ENCODE results near the gene CHST9. TPM values are rescaled to one million over a fixed set of nuclear protein-coding genes. Genes with fewer than 3 reads are reported as not detected.

CHST9 gene
- total and polyA plus RNA-seq, 9 donors, result 0.09 to 0.47 (median 0.33) TPM

DNA sequence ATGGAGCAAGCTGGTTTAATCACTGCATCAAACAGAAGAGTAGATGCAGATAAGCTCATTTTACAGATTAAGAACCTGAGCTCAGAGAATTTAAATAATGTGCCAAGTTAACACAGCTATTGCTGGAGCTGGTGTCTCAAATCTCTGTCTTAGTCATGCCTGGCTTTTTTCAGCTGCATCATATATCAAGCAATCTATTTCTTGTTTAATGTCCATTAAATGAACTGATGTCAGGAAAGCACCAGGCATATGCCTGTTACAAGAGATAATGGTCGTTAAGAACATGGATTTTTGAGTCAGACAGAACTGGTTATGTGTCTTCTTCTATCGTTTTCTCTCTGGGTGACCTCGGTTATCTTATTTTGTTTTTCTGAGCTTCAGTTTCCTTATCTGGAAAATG, 259.8 kb downstream of the CHST9 start:
- Histone ChIP-seq H3K4me1 (ENCODE audit: control insufficient read depth, insufficient read depth, low read length) (peaks cover 2% of the 10 kb centered on the region), H3K36me3 (ENCODE audit: control insufficient read depth, insufficient read depth, low read length) (no peaks in the 10 kb centered on the region), H3K9me3 (replicated peaks; ENCODE audit: control insufficient read depth, low read depth, low read length) (peaks cover 2% of the 10 kb centered on the region), H3K27me3 (ENCODE audit: control insufficient read depth, insufficient read depth, low read length) (no peaks in the 10 kb centered on the region), H3K27ac (ENCODE audit: low read length) (no peak overlapping the region), H3K4me3 (ENCODE audit: low read length) (no peak overlapping the region)
- WGBS (ENCODE audit: insufficient coverage), result no CpG with 5 or more reads among the region's 3 CpGs
- DNase-seq, result no peak

DNA sequence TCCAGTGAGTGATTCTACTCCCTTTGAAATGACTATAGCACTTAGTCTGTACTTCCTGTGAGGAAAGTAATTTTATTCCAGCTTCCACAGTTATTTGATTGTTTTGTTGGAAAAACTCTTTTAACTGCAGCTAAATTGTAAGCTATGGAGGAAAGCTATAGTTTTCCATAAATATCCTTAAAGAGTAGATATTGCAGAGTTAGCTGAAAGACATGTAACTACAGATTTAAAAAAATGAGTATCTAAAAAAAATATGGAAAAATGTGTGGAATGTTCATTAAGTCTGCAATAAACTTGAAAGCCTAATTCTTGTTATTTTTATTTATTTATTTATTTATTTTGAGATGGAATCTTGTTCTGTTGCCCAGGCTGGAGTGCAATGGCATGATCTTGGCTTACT, 262.8 kb downstream of the CHST9 start:
- H3K9me3 ChIP-seq (replicated peaks; ENCODE audit: control insufficient read depth, low read depth, low read length), result peaks cover 2% of the 10 kb centered on the region

DNA sequence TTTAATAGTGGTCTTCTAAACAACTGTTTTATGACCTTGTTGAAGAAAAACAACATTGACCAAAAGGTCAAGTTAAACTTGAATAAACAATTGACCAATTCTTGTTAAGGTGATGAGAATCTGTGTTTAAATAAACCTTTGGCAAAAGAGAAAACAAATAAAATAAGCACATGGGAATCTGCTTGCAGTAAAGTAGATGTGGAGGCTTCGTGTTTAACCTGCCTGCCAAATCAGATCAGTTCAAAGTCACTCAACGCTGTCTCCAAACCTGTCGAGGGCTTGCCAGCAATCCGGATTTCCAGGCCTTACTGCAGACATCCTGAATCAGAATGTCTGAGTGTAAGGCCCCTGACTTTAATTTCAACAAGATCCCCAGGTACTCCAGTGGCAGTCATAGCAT, 264.5 kb downstream of the CHST9 start:
- no peak for DNase-seq
- H3K4me1 ChIP-seq (ENCODE audit: control insufficient read depth, insufficient read depth, low read length), result peaks cover 2% of the 10 kb centered on the region
- 48% methylated on average over 3 of the region's 4 CpGs for WGBS (ENCODE audit: insufficient coverage)
- no peak overlapping the region for H3K27ac ChIP-seq (ENCODE audit: low read length)
- H3K27me3 ChIP-seq (ENCODE audit: control insufficient read depth, insufficient read depth, low read length), result no peaks in the 10 kb centered on the region
- H3K36me3 ChIP-seq (ENCODE audit: control insufficient read depth, insufficient read depth, low read length), result no peaks in the 10 kb centered on the region
- peaks cover 2% of the 10 kb centered on the region for H3K9me3 ChIP-seq (replicated peaks; ENCODE audit: control insufficient read depth, low read depth, low read length)
- no peak overlapping the region for H3K4me3 ChIP-seq (ENCODE audit: low read length)

More for the DNA sequence above, 262.8 kb downstream of the CHST9 start:
- Histone ChIP-seq H3K36me3 (ENCODE audit: control insufficient read depth, insufficient read depth, low read length) (no peaks in the 10 kb centered on the region), H3K4me1 (ENCODE audit: control insufficient read depth, insufficient read depth, low read length) (peaks cover 4% of the 10 kb centered on the region), H3K27ac (ENCODE audit: low read length) (no peak overlapping the region), H3K27me3 (ENCODE audit: control insufficient read depth, insufficient read depth, low read length) (no peaks in the 10 kb centered on the region), H3K4me3 (ENCODE audit: low read length) (no peak overlapping the region)
- no peak for DNase-seq

DNA sequence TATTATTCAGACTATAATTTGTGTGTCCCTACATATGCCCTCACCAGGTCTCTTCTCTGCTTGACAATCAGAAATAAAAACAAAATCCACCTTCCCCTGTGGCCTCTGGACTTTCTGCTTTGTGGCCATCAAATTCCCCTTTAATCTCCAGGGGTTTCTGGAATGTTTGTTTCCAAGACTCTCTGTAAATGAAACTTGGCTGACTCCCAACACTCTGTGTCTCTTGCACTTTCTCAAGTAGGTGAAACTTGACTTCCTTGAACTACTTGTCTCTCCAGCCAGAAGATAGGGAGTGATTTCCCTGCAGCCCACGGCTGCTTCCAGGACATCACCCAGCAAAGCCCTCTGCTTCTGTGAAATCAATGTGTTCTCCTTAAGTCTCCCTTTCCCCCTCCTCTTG, 265.5 kb downstream of the CHST9 start:
- Histone ChIP-seq H3K4me1 (ENCODE audit: control insufficient read depth, insufficient read depth, low read length) (peaks cover 2% of the 10 kb centered on the region), H3K27me3 (ENCODE audit: control insufficient read depth, insufficient read depth, low read length) (no peaks in the 10 kb centered on the region), H3K4me3 (ENCODE audit: low read length) (no peak overlapping the region), H3K36me3 (ENCODE audit: control insufficient read depth, insufficient read depth, low read length) (no peaks in the 10 kb centered on the region), H3K27ac (ENCODE audit: low read length) (peak overlapping the region; percentile 6), H3K9me3 (replicated peaks; ENCODE audit: control insufficient read depth, low read depth, low read length) (peaks cover 2% of the 10 kb centered on the region)
- 13% methylated on average over 1 of the region's 1 CpG for WGBS (ENCODE audit: insufficient coverage)
- DNase-seq, result peak; percentile 73

DNA sequence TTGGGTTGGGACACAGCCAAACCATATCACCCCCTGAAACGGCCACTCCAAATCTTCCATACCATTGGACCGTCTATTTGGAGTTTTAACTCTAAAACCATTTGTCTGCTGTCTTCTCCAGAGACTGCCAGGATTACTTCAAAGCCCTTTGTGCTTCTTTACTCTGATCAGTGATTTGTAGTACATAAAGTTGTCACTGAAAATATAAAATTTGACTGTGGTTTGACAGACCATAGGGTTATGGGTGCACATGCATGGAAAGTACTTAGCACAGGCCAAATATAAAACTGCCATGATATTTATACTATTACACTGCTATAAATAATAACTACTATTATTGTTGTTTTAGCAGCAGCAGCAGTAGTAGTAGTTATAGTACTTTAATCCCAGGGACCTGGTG, 265.9 kb downstream of the CHST9 start:
- no peaks in the 10 kb centered on the region for H3K36me3 ChIP-seq (ENCODE audit: control insufficient read depth, insufficient read depth, low read length)
- peaks cover 2% of the 10 kb centered on the region for H3K4me1 ChIP-seq (ENCODE audit: control insufficient read depth, insufficient read depth, low read length)
- peaks cover 2% of the 10 kb centered on the region for H3K9me3 ChIP-seq (replicated peaks; ENCODE audit: control insufficient read depth, low read depth, low read length)
- DNase-seq, result no peak
- peak overlapping the region; percentile 6 for H3K27ac ChIP-seq (ENCODE audit: low read length)
- H3K27me3 ChIP-seq (ENCODE audit: control insufficient read depth, insufficient read depth, low read length), result no peaks in the 10 kb centered on the region
- H3K4me3 ChIP-seq (ENCODE audit: low read length), result no peak overlapping the region
- no CpG with 5 or more reads among the region's 2 CpGs for WGBS (ENCODE audit: insufficient coverage)

DNA sequence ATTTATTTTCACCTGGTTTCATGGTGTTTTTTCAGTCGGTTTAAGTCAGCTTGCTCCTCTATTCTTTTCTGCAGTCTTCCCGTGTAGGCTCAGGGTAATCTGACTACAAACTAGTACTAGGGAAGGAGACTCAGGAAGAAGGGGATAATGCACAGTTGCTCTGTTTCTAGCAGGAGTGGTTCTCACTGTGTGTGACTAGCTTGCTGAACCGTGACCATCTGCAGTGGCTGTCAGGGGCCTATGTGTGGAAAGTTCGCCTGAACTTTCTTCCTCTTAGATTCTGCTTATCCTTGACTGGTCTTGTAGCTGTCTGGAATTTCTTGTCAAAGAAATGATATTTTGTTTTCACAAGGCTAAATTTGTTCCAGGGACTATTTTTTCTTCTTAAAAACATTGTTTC, 273.3 kb downstream of the CHST9 start:
- H3K27ac ChIP-seq (ENCODE audit: low read length), result no peak overlapping the region
- no peak overlapping the region for H3K4me3 ChIP-seq (ENCODE audit: low read length)
- no peaks in the 10 kb centered on the region for H3K36me3 ChIP-seq (ENCODE audit: control insufficient read depth, insufficient read depth, low read length)
- no peaks in the 10 kb centered on the region for H3K9me3 ChIP-seq (replicated peaks; ENCODE audit: control insufficient read depth, low read depth, low read length)
- DNase-seq, result no peak
- H3K4me1 ChIP-seq (ENCODE audit: control insufficient read depth, insufficient read depth, low read length), result no peaks in the 10 kb centered on the region
- 30% methylated on average over 2 of the region's 4 CpGs for WGBS (ENCODE audit: insufficient coverage)
- H3K27me3 ChIP-seq (ENCODE audit: control insufficient read depth, insufficient read depth, low read length), result no peaks in the 10 kb centered on the region

DNA sequence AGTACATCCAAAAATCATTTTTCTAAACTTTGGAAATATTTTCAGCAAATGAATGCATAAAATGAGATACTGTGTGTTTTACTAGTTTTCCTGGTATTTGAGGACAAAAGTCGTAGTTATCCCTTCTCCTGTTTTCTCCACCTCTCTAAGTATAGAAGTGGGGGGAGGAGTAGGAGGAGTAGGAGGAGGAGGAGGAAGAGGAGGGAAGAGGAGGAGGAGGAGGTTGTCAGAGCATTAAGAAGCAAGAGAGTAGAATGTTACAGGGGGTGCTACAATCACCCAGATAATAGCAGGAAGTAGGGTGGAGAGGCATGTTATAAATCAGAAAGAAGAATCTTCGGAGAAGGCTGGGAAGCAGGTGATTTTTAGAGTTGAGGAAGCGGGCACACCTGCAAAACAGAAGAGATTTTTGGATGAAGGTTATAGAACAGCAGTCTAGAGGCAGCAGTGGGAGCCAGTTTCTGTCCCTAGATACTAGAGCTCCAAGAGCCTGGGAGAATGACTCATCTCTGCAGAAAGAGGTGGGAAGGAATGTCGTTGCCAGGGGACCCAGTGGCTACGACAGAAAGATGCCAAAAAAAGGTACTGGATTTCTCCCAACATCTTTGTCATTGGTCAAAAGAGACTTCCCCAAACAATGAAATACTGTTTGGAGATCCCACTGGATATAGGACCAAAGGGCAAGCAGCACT, 275.4 kb downstream of the CHST9 start:
- no peak for DNase-seq
- WGBS (ENCODE audit: insufficient coverage), result no CpG with 5 or more reads among the region's 5 CpGs
- Histone ChIP-seq H3K27me3 (ENCODE audit: control insufficient read depth, insufficient read depth, low read length) (no peaks in the 10 kb centered on the region), H3K27ac (ENCODE audit: low read length) (no peak overlapping the region), H3K4me1 (ENCODE audit: control insufficient read depth, insufficient read depth, low read length) (no peaks in the 10 kb centered on the region), H3K4me3 (ENCODE audit: low read length) (no peak overlapping the region), H3K9me3 (replicated peaks; ENCODE audit: control insufficient read depth, low read depth, low read length) (no peaks in the 10 kb centered on the region), H3K36me3 (ENCODE audit: control insufficient read depth, insufficient read depth, low read length) (no peaks in the 10 kb centered on the region)

DNA sequence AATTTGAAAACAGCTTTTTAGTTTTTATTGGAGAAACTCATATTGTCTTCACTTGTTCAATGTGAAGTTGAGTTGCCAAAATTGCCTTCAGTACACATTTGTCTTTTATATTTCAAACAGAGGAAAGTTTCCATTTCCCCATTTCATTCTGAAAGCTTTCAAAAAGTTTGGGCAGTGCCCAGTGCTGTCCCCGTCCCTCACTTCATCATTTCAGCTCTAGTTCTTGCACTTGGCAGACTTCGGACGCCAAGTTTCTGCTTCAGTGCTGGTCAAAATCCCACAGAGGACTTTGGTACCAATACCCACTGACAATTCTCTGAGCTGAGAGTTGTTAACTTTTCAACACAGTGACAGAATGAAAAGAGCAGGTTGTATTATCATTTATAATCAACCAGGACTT, 276.2 kb downstream of the CHST9 start:
- peak; percentile 19 for DNase-seq
- no peaks in the 10 kb centered on the region for H3K4me1 ChIP-seq (ENCODE audit: control insufficient read depth, insufficient read depth, low read length)
- H3K9me3 ChIP-seq (replicated peaks; ENCODE audit: control insufficient read depth, low read depth, low read length), result no peaks in the 10 kb centered on the region
- H3K36me3 ChIP-seq (ENCODE audit: control insufficient read depth, insufficient read depth, low read length), result no peaks in the 10 kb centered on the region
- 11% methylated on average over 1 of the region's 3 CpGs for WGBS (ENCODE audit: insufficient coverage)
- no peak overlapping the region for H3K27ac ChIP-seq (ENCODE audit: low read length)
- H3K4me3 ChIP-seq (ENCODE audit: low read length), result no peak overlapping the region
- no peaks in the 10 kb centered on the region for H3K27me3 ChIP-seq (ENCODE audit: control insufficient read depth, insufficient read depth, low read length)

DNA sequence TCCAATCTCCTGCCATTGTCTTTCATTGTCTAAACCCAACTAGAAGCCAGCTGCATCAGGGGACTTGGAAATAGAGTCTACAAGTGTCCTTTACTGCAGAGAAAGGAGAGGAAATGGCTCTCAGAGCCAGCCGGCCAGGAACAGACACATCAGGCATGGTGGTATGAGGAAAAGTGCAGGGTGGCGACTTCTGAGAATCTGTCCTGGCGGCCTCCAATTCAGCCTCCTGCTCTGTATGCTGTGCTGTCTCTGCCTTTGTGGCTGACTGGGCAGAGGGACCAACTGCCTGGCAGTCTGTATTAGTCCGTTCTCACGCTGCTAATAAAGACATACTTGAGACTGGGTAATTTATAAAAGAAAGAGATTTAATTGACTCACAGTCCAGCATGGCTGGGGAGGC, 282.8 kb downstream of the CHST9 start:
- DNase-seq, result no peak
- no peak overlapping the region for H3K4me3 ChIP-seq (ENCODE audit: low read length)
- no peaks in the 10 kb centered on the region for H3K27me3 ChIP-seq (ENCODE audit: control insufficient read depth, insufficient read depth, low read length)
- H3K36me3 ChIP-seq (ENCODE audit: control insufficient read depth, insufficient read depth, low read length), result no peaks in the 10 kb centered on the region
- 100% methylated on average over 3 of the region's 5 CpGs for WGBS (ENCODE audit: insufficient coverage)
- H3K27ac ChIP-seq (ENCODE audit: low read length), result no peak overlapping the region
- H3K9me3 ChIP-seq (replicated peaks; ENCODE audit: control insufficient read depth, low read depth, low read length), result peaks cover 4% of the 10 kb centered on the region
- no peaks in the 10 kb centered on the region for H3K4me1 ChIP-seq (ENCODE audit: control insufficient read depth, insufficient read depth, low read length)

DNA sequence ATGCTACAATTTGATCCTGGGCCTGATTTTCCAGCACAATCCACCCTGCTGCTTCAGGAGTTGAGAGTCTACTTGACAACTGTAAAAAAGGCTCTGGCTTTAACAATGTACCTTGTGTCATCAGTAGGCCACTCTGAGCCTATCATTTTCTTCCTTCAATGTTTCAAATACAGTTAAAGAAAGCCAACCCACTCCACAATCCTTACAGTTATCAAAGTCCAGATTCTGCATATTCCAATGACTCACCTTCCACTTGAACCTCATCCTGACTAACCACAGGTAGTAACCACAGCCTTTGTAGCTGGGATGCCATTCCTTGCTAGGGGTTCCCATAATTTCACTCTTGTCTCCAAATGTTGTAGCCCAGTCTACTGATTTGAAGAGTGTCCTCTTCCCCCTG, 284.1 kb downstream of the CHST9 start:
- Histone ChIP-seq H3K27me3 (ENCODE audit: control insufficient read depth, insufficient read depth, low read length) (no peaks in the 10 kb centered on the region), H3K4me3 (ENCODE audit: low read length) (no peak overlapping the region), H3K36me3 (ENCODE audit: control insufficient read depth, insufficient read depth, low read length) (no peaks in the 10 kb centered on the region), H3K9me3 (replicated peaks; ENCODE audit: control insufficient read depth, low read depth, low read length) (peaks cover 4% of the 10 kb centered on the region), H3K4me1 (ENCODE audit: control insufficient read depth, insufficient read depth, low read length) (no peaks in the 10 kb centered on the region), H3K27ac (ENCODE audit: low read length) (no peak overlapping the region)
- DNase-seq, result no peak

DNA sequence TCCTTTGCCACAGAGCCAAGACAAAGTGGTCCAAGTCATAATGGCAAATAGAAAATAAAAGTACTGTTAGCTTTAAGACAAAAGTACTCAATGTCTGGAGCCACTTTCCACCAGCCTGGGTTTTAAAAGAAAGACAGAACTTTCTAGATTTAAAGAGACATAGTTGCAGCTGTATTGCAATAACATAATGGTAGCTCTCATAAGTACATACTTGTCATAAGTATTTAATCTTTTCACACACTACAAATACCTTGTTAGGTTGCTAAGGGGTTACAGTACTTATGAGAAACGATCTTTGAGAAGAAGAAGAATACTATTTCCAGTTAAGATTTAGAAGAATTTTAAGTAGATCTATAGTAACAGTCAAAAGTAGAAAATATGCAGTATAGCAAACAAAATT, 290.7 kb downstream of the CHST9 start:
- DNase-seq, result no peak
- Histone ChIP-seq H3K36me3 (ENCODE audit: control insufficient read depth, insufficient read depth, low read length) (no peaks in the 10 kb centered on the region), H3K4me3 (ENCODE audit: low read length) (no peak overlapping the region), H3K27me3 (ENCODE audit: control insufficient read depth, insufficient read depth, low read length) (no peaks in the 10 kb centered on the region), H3K9me3 (replicated peaks; ENCODE audit: control insufficient read depth, low read depth, low read length) (no peaks in the 10 kb centered on the region), H3K27ac (ENCODE audit: low read length) (peak overlapping the region; percentile 51), H3K4me1 (ENCODE audit: control insufficient read depth, insufficient read depth, low read length) (no peaks in the 10 kb centered on the region)
- no CpG with 5 or more reads among the region's 1 CpG for WGBS (ENCODE audit: insufficient coverage)

Measured in muscle of leg (tissue), 11 donors.